ENCODE measurements around the gene TMEM26. TPM values are rescaled to one million over a fixed set of nuclear protein-coding genes. Genes with fewer than 3 reads are reported as not detected.
A peak's percentile ranks its signal among the peaks of the same experiment; 100 is the strongest.
"Not testable (repeated sequence)": the region's sequence is repeated elsewhere in the genome, so short reads cannot be mapped to it uniquely, and the experiment has no call there.

The TMEM26 gene
- total RNA-seq, 1 experiment from 2014 or later, result not detected

DNA sequence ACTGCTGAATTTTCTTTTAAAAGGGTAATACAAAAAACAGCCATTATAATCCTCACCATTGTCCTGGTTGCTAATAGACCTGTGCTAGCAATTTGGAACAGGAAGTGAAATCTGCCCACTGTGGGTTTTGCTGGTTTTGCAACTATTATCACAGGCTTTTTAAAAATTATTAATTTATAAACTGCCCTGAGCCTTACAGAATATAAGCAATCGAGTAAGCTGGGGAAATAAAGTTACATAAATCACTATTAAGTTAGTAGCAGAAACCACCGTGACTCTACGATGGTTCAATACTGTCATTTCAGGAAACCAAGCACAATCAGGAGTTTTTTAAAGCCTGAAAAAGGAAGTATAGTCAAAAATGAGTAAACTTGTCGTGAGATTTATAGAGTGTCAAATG, 62.3 kb downstream of the TMEM26 start:
- Histone ChIP-seq H3K4me1 (replicated peaks; ENCODE audit: insufficient read depth) (no peaks in the 10 kb centered on the region), H3K9me2 (ENCODE audit: insufficient read depth) (no peaks in the 10 kb centered on the region), H3K79me2 (ENCODE audit: low read depth) (no peaks in the 10 kb centered on the region), H3K9me3 (ENCODE audit: insufficient read depth, low read depth) (no peaks in the 10 kb centered on the region), H3K4me3 (no peak overlapping the region), H3K4me2 (no peak overlapping the region), H3K36me3 (ENCODE audit: low read depth) (no peaks in the 10 kb centered on the region), H4K20me1 (ENCODE audit: insufficient read depth) (no peaks in the 10 kb centered on the region), H3K27me3 (ENCODE audit: insufficient read depth, low read depth) (no peaks in the 10 kb centered on the region), H3K27ac (no peak overlapping the region), H2AFZ (0 out of 2 replicates have a peak overlapping the region, but pooled peaks have one; percentile 40), H3F3A (ENCODE audit: insufficient read depth, low read depth) (no peaks in the 10 kb centered on the region)
- BruUV-seq (replicated peaks), result no TSS peak
- ChIA-PET POLR2A (ENCODE audit: unreplicated experiment) (no interaction called here), CTCF (no interaction called here)
- intact Hi-C loops (cut with micrococcal nuclease; ENCODE audit: unreplicated experiment), result no loop called here
- no peak for DNase-seq
- TF ChIP-seq, protein P1, sequence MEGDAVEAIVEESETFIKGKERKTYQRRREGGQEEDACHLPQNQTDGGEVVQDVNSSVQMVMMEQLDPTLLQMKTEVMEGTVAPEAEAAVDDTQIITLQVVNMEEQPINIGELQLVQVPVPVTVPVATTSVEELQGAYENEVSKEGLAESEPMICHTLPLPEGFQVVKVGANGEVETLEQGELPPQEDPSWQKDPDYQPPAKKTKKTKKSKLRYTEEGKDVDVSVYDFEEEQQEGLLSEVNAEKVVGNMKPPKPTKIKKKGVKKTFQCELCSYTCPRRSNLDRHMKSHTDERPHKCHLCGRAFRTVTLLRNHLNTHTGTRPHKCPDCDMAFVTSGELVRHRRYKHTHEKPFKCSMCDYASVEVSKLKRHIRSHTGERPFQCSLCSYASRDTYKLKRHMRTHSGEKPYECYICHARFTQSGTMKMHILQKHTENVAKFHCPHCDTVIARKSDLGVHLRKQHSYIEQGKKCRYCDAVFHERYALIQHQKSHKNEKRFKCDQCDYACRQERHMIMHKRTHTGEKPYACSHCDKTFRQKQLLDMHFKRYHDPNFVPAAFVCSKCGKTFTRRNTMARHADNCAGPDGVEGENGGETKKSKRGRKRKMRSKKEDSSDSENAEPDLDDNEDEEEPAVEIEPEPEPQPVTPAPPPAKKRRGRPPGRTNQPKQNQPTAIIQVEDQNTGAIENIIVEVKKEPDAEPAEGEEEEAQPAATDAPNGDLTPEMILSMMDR (conservative IDR thresholded peaks at IDR 0.05), result no peak
- TF ChIP-seq EZH2 (IDR thresholded peaks at IDR 0.05; ENCODE audit: low read depth), result no peak

DNA sequence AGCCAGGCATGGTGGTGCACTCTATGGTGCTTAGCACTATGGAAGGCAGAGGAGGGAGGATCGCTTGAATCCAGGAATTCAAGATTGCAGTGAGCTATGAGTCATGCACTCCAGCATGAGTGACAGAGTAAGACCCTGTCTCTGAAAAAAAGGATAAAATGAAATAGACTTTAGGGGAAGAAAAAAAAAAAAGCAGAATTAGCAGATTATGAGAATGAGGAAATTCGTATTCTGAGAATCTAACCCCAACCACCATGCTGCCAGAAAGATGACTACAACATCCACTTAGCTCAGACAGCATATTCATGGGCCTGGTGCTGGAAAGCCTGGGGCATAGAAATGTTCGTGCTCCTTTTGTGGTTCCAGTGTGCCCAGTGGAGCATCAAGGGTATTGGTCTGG, 63.3 kb downstream of the TMEM26 start:
- no peaks in the 10 kb centered on the region for H3K36me3 ChIP-seq (ENCODE audit: low read depth)
- H3K27ac ChIP-seq, result no peak overlapping the region
- no peaks in the 10 kb centered on the region for H3K27me3 ChIP-seq (ENCODE audit: insufficient read depth, low read depth)
- no peak overlapping the region for H3K4me2 ChIP-seq
- CTCF ChIA-PET, result no interaction called here
- no peak for DNase-seq
- no peaks in the 10 kb centered on the region for H4K20me1 ChIP-seq (ENCODE audit: insufficient read depth)
- no peak overlapping the region for H3K4me3 ChIP-seq
- H2AFZ ChIP-seq, result no peak overlapping the region
- POLR2A ChIA-PET (ENCODE audit: unreplicated experiment), result no interaction called here
- no peak for TF ChIP-seq EZH2 (IDR thresholded peaks at IDR 0.05; ENCODE audit: low read depth)
- TF ChIP-seq, protein P1 (conservative IDR thresholded peaks at IDR 0.05), result no peak
- BruUV-seq (replicated peaks), result no TSS peak
- H3K4me1 ChIP-seq (replicated peaks; ENCODE audit: insufficient read depth), result no peaks in the 10 kb centered on the region
- H3K9me2 ChIP-seq (ENCODE audit: insufficient read depth), result no peaks in the 10 kb centered on the region
- no peaks in the 10 kb centered on the region for H3F3A ChIP-seq (ENCODE audit: insufficient read depth, low read depth)
- H3K9me3 ChIP-seq (ENCODE audit: insufficient read depth, low read depth), result no peaks in the 10 kb centered on the region
- H3K79me2 ChIP-seq (ENCODE audit: low read depth), result no peaks in the 10 kb centered on the region
- intact Hi-C loops (cut with micrococcal nuclease; ENCODE audit: unreplicated experiment), result no loop called here

DNA sequence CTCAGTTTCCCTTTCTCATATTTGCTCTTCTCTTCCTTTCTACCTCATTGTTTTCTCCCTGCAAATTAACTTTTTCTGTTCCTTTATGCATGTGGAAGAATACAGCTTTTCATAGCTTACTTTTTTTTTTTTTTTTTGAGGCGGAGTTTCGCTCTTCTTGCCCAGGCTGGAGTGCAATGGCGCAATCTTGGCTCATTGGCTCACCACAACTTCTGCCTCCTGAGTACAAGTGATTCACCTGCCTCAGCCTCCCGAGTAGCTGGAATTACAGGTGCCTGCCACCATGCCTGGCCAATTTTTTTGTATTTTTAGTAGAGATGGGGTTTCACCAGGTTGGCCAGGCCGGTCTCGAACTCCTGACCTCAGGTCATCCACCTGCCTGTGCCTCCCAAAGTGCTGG, 64.2 kb downstream of the TMEM26 start:
- H4K20me1 ChIP-seq (ENCODE audit: insufficient read depth); intact Hi-C loops (cut with micrococcal nuclease; ENCODE audit: unreplicated experiment); H3F3A ChIP-seq (ENCODE audit: insufficient read depth, low read depth); H3K9me2 ChIP-seq (ENCODE audit: insufficient read depth); H3K36me3 ChIP-seq (ENCODE audit: low read depth); H3K4me2 ChIP-seq; H3K27ac ChIP-seq; DNase-seq; H3K9me3 ChIP-seq (ENCODE audit: insufficient read depth, low read depth); H3K4me1 ChIP-seq (replicated peaks; ENCODE audit: insufficient read depth); POLR2A ChIA-PET (ENCODE audit: unreplicated experiment); H3K79me2 ChIP-seq (ENCODE audit: low read depth); H2AFZ ChIP-seq; BruUV-seq (replicated peaks); H3K4me3 ChIP-seq; H3K27me3 ChIP-seq (ENCODE audit: insufficient read depth, low read depth); CTCF ChIA-PET: not testable (repeated sequence)

DNA sequence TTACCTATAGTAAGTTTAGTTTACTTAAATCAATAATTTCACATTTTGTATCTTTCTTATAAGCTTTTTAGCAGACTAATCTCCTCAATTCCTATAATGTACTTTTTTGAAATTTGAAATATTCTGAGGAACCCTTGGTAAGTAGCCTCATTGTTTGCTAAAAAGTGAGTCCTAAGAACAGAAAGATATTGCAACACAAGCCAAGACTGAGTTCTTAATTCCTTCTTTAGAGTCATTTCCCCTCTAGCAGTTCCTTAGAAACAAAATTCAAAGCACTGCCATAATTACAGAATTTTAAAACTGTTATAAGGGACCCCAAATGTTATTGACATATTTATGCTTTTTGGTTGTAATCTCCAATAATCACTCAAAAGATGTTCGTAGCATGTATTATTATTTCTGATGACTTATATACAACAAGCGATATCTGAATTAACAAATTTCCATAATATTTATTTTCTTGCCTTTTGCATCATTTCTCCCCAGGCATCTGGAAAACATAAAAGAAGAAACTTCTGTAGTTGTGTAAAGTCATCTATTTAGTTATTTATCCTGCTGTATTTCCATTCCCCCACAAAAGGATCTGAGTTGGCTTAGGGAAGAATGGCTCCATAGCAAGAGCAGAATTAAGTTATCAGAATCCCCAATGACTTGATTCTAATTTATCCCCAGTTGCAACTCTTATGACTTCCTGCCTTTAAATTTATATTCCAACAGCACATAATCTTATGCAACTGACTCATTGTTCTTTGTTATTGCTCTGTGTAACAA, 67.8 kb downstream of the TMEM26 start:
- Histone ChIP-seq H3K4me3 (no peak overlapping the region), H3K36me3 (ENCODE audit: low read depth) (no peaks in the 10 kb centered on the region), H4K20me1 (ENCODE audit: insufficient read depth) (no peaks in the 10 kb centered on the region), H3K79me2 (ENCODE audit: low read depth) (no peaks in the 10 kb centered on the region), H3K27ac (no peak overlapping the region), H3K4me1 (replicated peaks; ENCODE audit: insufficient read depth) (no peaks in the 10 kb centered on the region), H3K4me2 (no peak overlapping the region), H3F3A (ENCODE audit: insufficient read depth, low read depth) (no peaks in the 10 kb centered on the region), H3K9me3 (ENCODE audit: insufficient read depth, low read depth) (peaks cover 7% of the 10 kb centered on the region; the same call in 1 of the 2 replicates), H3K9me2 (ENCODE audit: insufficient read depth) (no peaks in the 10 kb centered on the region), H2AFZ (no peak overlapping the region), H3K27me3 (ENCODE audit: insufficient read depth, low read depth) (no peaks in the 10 kb centered on the region)
- ChIA-PET CTCF (no interaction called here), POLR2A (ENCODE audit: unreplicated experiment) (no interaction called here)
- TF ChIP-seq EZH2 (IDR thresholded peaks at IDR 0.05; ENCODE audit: low read depth), result no peak
- TF ChIP-seq, protein P1 (conservative IDR thresholded peaks at IDR 0.05), result no peak
- no TSS peak for BruUV-seq (replicated peaks)
- intact Hi-C loops (cut with micrococcal nuclease; ENCODE audit: unreplicated experiment), result no loop called here
- DNase-seq, result no peak

DNA sequence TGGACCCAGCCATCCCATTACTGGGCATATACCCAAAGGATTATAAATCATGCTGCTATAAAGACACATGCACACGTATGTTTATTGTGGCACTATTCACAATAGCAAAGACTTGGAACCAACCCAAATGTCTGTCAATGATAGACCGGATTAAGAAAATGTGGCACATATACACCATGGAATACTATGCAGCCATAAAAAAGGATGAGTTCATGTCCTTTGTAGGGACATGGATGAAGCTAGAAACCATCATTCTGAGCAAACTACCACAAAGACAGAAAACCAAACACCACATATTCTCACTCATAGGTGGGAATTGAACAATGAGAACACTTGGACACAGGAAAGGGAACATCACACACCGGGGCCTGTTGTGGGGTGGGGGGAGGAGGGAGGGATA, 72.0 kb downstream of the TMEM26 start:
- H3K27ac ChIP-seq; H3K4me2 ChIP-seq; H3K27me3 ChIP-seq (ENCODE audit: insufficient read depth, low read depth); H3F3A ChIP-seq (ENCODE audit: insufficient read depth, low read depth); CTCF ChIA-PET; H3K36me3 ChIP-seq (ENCODE audit: low read depth); H3K4me3 ChIP-seq; H3K4me1 ChIP-seq (replicated peaks; ENCODE audit: insufficient read depth); H3K9me3 ChIP-seq (ENCODE audit: insufficient read depth, low read depth); H3K79me2 ChIP-seq (ENCODE audit: low read depth); H3K9me2 ChIP-seq (ENCODE audit: insufficient read depth); intact Hi-C loops (cut with micrococcal nuclease; ENCODE audit: unreplicated experiment); BruUV-seq (replicated peaks); DNase-seq; H4K20me1 ChIP-seq (ENCODE audit: insufficient read depth); POLR2A ChIA-PET (ENCODE audit: unreplicated experiment); H2AFZ ChIP-seq: not testable (repeated sequence)

Measured in PC-9 (cell line).